HCT116 (cell line): Measurements from ENCODE around the gene BEGAIN. TPM values are rescaled to one million over a fixed set of nuclear protein-coding genes. Genes with fewer than 3 reads are reported as not detected.

Source experiments
- ATAC-seq: fragments of 200-7000 bp; cut with Tn5 transposase; 2 replicates; pipeline ENCODE4 v1.9.1; 2020; ENCODE audit warnings: mild to moderate bottlenecking, moderate library complexity
- BruUV-seq: library from RNA; stranded (reverse); fragments of 400-500 nt; replicated peaks from 2 replicates; lab custom pipeline; 2021; lab: Mats Ljungman, UMichigan
- CTCF ChIA-PET: fragments of 300-600 bp; sonication (Branson Sonifier 250); formaldehyde crosslinking; loops from one replicate; lab custom pipeline; 2021; ENCODE audit warnings: antibody characterized with exemption; lab: Charles Lee
- POLR2A ChIA-PET: fragments of 300-600, 350-600 bp; sonication (Branson Sonifier 250); formaldehyde crosslinking; loops from one replicate; lab custom pipeline; 2021; ENCODE audit warnings: antibody characterized with exemption; lab: Charles Lee
- RAD21 ChIA-PET, 2 experiments: fragments of 300-600 bp; sonication (Branson Sonifier 250); formaldehyde crosslinking; loops; one replicate each; lab custom pipeline; 2023; ENCODE audit warnings: low total read pairs in 2 of 2; ENCODE audit not compliant: uncharacterized antibody in 2 of 2, unreplicated experiment in 2 of 2, low non-redundant PET in 1 of 2; lab: Charles Lee
- DNase-seq: peaks from one replicate; pipeline ENCODE4 v3.0.0-alpha.2; 2010; ENCODE audit warnings: low read depth, low spot score
- H2AFZ ChIP-seq: fragments of 200-600 bp; shearing (Covaris generic), sonication (generic); 2 replicates; pipeline ENCODE4 v1.6.1; 2017; ENCODE audit warnings: low read depth, mixed run types, mixed read lengths, antibody characterized with exemption, low read length; ENCODE audit not compliant: poor library complexity, severe bottlenecking
- H3K27ac ChIP-seq: 2 replicates; pipeline ENCODE4 v1.5.1; 2012; ENCODE audit warnings: low read depth, low read length
- H3K27me3 ChIP-seq: fragments of 200-600 bp; sonication (generic); 2 replicates; pipeline ENCODE4 v1.6.1; 2016; ENCODE audit warnings: mixed run types, low read length, mixed read lengths; ENCODE audit not compliant: insufficient read depth
- H3K36me3 ChIP-seq, 2 experiments: fragments of 200-500 bp in 1 of 2; fragments of 200-600 bp in 1 of 2; sonication (Bioruptor generic) in 1 of 2; sonication (generic) in 1 of 2; 2 replicates each; pipeline versions ENCODE4 v1.5.1 to v1.6.1; 2014 to 2016; ENCODE audit warnings: low read length in 2 of 2, inconsistent platforms in 1 of 2, mixed read lengths in 1 of 2, mixed run types in 1 of 2; ENCODE audit not compliant: insufficient read depth in 2 of 2, control insufficient read depth in 1 of 2
- H3K4me1 ChIP-seq, 2 experiments: fragments of 200-600 bp in 1 of 2; sonication (generic) in 1 of 2; 2 replicates each; pipeline versions ENCODE4 v1.5.1 to v1.6.1; 2012 to 2017; ENCODE audit warnings: low read length in 2 of 2, inconsistent platforms in 1 of 2, mild to moderate bottlenecking in 1 of 2, mixed read lengths in 1 of 2, mixed run types in 1 of 2, moderate library complexity in 1 of 2; ENCODE audit not compliant: insufficient read depth in 2 of 2, control insufficient read depth in 1 of 2
- H3K4me2 ChIP-seq: fragments of 200-600 bp; sonication (generic); 2 replicates; pipeline ENCODE4 v1.6.1; 2017; ENCODE audit warnings: mixed run types, low read length, mixed read lengths
- H3K4me3 ChIP-seq, 2 experiments: fragments of 200-600 bp in 1 of 2; sonication (generic) in 1 of 2; replicated peaks in 1 of 2; 2 replicates each; pipeline ENCODE4 v1.5.1; 2011 to 2016; ENCODE audit warnings: low read length in 2 of 2, control low read depth in 1 of 2, low read depth in 1 of 2, mild to moderate bottlenecking in 1 of 2, mixed read lengths in 1 of 2, mixed run types in 1 of 2
- H3K79me2 ChIP-seq: fragments of 200-600 bp; sonication (generic); 2 replicates; pipeline ENCODE4 v1.6.1; 2017; ENCODE audit warnings: mild to moderate bottlenecking, mixed run types, low read length, moderate library complexity, mixed read lengths; ENCODE audit not compliant: insufficient read depth
- H3K9ac ChIP-seq: fragments of 200-600 bp; sonication (generic); 2 replicates; pipeline ENCODE4 v1.6.1; 2016; ENCODE audit warnings: low read length, mixed read lengths
- H3K9me2 ChIP-seq: fragments of 200-600 bp; sonication (generic), shearing (Covaris generic); 2 replicates; pipeline ENCODE4 v1.6.1; 2017; ENCODE audit warnings: mixed run types, mild to moderate bottlenecking, moderate library complexity; ENCODE audit not compliant: insufficient read depth
- H3K9me3 ChIP-seq, 2 experiments: fragments of 200-500 bp in 1 of 2; fragments of 200-600 bp in 1 of 2; sonication (Bioruptor generic) in 1 of 2; sonication (generic) in 1 of 2; 2 replicates each; pipeline ENCODE4 v1.6.1; 2014 to 2017; ENCODE audit warnings: low read length in 2 of 2, mixed read lengths in 2 of 2, inconsistent platforms in 1 of 2, low read depth in 1 of 2, mild to moderate bottlenecking in 1 of 2, mixed run types in 1 of 2, moderate library complexity in 1 of 2; ENCODE audit not compliant: control insufficient read depth in 1 of 2, insufficient read depth in 1 of 2
- H4K20me1 ChIP-seq: fragments of 200-600 bp; sonication (generic), shearing (Covaris generic); 2 replicates; pipeline ENCODE4 v1.6.1; 2017; ENCODE audit warnings: mixed run types, mild to moderate bottlenecking, moderate library complexity; ENCODE audit not compliant: insufficient read depth
- CBX3 ChIP-seq: IDR thresholded peaks from 2 replicates; pipeline ENCODE4 v1.6.1; 2012; ENCODE audit warnings: low read depth
- CEBPB ChIP-seq: IDR thresholded peaks from 2 replicates; pipeline ENCODE4 v1.6.1; 2012; ENCODE audit warnings: low read depth
- EGR1 ChIP-seq: IDR thresholded peaks from 2 replicates; pipeline ENCODE4 v1.6.1; 2012; ENCODE audit warnings: low read depth
- ELF1 ChIP-seq: IDR thresholded peaks from 2 replicates; pipeline ENCODE4 v1.6.1; 2012; ENCODE audit warnings: low read depth, borderline replicate concordance
- JUND ChIP-seq: IDR thresholded peaks from 2 replicates; pipeline ENCODE4 v1.6.1; 2012
- POLR2A ChIP-seq: IDR thresholded peaks from 2 replicates; pipeline ENCODE4 v1.7.0; 2011; ENCODE audit warnings: borderline replicate concordance; ENCODE audit not compliant: insufficient read depth, insufficient read length; ENCODE audit errors: extremely low read depth
- POLR2AphosphoS5 ChIP-seq: IDR thresholded peaks from 2 replicates; pipeline ENCODE4 v1.6.1; 2011; ENCODE audit warnings: mild to moderate bottlenecking, low read depth, low read length, moderate library complexity
- SP1 ChIP-seq: IDR thresholded peaks from 2 replicates; pipeline ENCODE4 v1.6.1; 2012; ENCODE audit warnings: low read depth
- SRF ChIP-seq: IDR thresholded peaks from 2 replicates; pipeline ENCODE4 v1.6.1; 2012; ENCODE audit warnings: low read depth
- TCF7L2 ChIP-seq: IDR thresholded peaks from 2 replicates; pipeline ENCODE4 v1.7.0; 2011; ENCODE audit warnings: borderline replicate concordance, inconsistent platforms; ENCODE audit not compliant: insufficient read depth, insufficient read length; ENCODE audit errors: extremely low read depth
- YY1 ChIP-seq: IDR thresholded peaks from 2 replicates; pipeline ENCODE4 v1.6.1; 2011; ENCODE audit warnings: low read length, low read depth, moderate library complexity, mild to moderate bottlenecking; ENCODE audit not compliant: insufficient replicate concordance; ENCODE audit errors: extremely low read depth
- intact Hi-C: fragments of 100-400 bp; cut with micrococcal nuclease; formaldehyde crosslinking; loops from 2 replicates; pipeline ENCODE4 v1.10.0; 2022
- total RNA-seq: library from RNA; stranded (reverse); gene quantifications from one replicate; pipeline ENCODE4 v1.2.1, GENCODE V29; 2021; ENCODE audit not compliant: unreplicated experiment
- TF ChIP-seq, protein P1 (sequence below): IDR thresholded peaks from 2 replicates; pipeline ENCODE4 v1.6.1; 2012
- TF ChIP-seq, protein P2 (sequence below), 3 experiments: fragments of 200-600 bp in 1 of 3; sonication (generic) in 1 of 3; IDR thresholded peaks in 2 of 3; conservative IDR thresholded peaks in 1 of 3; 2 replicates each; pipeline ENCODE4 v1.5.1; 2012 to 2017; ENCODE audit warnings: low read depth in 2 of 3, low read length in 2 of 3, antibody characterized with exemption in 1 of 3, borderline replicate concordance in 1 of 3, control low read depth in 1 of 3, mild to moderate bottlenecking in 1 of 3, mixed read lengths in 1 of 3, mixed run types in 1 of 3, moderate library complexity in 1 of 3; ENCODE audit not compliant: insufficient read depth in 1 of 3

BEGAIN gene
- total RNA-seq, 1 experiment from 2014 or later: 8.5 TPM

DNA sequence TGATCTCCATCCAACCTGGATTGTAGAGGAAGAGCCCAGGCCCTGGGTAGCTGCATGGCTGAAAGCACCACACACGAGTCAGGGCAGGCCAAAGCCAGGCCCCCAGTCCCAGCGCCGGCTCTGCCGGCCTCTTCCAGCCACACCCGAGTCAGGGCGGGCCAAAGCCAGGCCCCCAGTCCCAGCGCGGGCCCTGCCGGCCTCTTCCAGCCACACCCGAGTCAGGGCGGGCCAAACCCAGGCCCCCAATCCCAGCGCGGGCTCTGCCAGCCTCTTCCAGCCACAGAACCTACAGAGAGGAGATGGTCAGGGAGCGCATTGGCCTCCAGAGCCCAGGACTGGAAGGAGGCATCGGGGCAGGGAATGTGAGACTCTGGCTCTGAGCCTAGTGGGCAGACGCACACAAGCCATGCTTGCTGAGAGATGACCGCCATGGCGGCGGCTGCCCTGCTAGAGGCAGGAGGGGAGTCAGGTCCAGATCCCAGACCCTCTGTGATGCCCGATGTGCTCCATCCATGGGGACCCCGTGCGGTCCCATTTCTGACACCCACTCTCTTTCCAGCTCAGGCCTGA, 30.2 kb downstream of the BEGAIN start:
- TF ChIP-seq EGR1 (no peak), POLR2A (no peak), SP1 (no peak), ELF1 (no peak), TCF7L2 (no peak), SRF (no peak), JUND (no peak), YY1 (no peak), POLR2AphosphoS5 (no peak), CBX3 (no peak), CEBPB (no peak)
- TF ChIP-seq, protein P1, sequence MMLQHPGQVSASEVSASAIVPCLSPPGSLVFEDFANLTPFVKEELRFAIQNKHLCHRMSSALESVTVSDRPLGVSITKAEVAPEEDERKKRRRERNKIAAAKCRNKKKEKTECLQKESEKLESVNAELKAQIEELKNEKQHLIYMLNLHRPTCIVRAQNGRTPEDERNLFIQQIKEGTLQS: no peak
- TF ChIP-seq, protein P2, sequence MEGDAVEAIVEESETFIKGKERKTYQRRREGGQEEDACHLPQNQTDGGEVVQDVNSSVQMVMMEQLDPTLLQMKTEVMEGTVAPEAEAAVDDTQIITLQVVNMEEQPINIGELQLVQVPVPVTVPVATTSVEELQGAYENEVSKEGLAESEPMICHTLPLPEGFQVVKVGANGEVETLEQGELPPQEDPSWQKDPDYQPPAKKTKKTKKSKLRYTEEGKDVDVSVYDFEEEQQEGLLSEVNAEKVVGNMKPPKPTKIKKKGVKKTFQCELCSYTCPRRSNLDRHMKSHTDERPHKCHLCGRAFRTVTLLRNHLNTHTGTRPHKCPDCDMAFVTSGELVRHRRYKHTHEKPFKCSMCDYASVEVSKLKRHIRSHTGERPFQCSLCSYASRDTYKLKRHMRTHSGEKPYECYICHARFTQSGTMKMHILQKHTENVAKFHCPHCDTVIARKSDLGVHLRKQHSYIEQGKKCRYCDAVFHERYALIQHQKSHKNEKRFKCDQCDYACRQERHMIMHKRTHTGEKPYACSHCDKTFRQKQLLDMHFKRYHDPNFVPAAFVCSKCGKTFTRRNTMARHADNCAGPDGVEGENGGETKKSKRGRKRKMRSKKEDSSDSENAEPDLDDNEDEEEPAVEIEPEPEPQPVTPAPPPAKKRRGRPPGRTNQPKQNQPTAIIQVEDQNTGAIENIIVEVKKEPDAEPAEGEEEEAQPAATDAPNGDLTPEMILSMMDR (IDR thresholded peaks at IDR 0.05 in 2 of 3, conservative IDR thresholded peaks at IDR 0.05 in 1 of 3; ENCODE audit: borderline replicate concordance in 1 of 3, insufficient read depth in 1 of 3, low read depth in 2 of 3, low read length in 2 of 3): no peak
- TF ChIP-seq, all 23 proteins: peak for 0
- Histone ChIP-seq H3K4me1 (peaks cover 7 to 28% of the 10 kb centered on the region in 2 experiments), H3K4me2 (no peak overlapping the region), H3K9ac (no peak overlapping the region), H3K27ac (no peak overlapping the region; the same call in 1 of the 2 replicates), H3K9me3 (no peaks in the 10 kb centered on the region), H3K27me3 (no peaks in the 10 kb centered on the region), H3K36me3 (no peaks in the 10 kb centered on the region), H3K4me3 (no peak overlapping the region), H4K20me1 (no peaks in the 10 kb centered on the region), H3K79me2 (no peaks in the 10 kb centered on the region), H2AFZ (no peak overlapping the region), H3K9me2 (no peaks in the 10 kb centered on the region)
- ChIA-PET CTCF (no interaction called here), POLR2A (no interaction called here), RAD21 (no interaction called here)
- no TSS peak for BruUV-seq
- intact Hi-C loops: no loop called here
- ATAC-seq (peak; percentile 17; the same call in 1 of the 2 replicates), DNase-seq (no peak)
